ENCODE measurements around the gene COMMD8.

GRCh38 chr4:47427935-47428334, 35.6 kb downstream of the COMMD8 start:
- no peak for TF ChIP-seq GATA2 (IDR thresholded peaks at IDR 0.05; ENCODE audit: low read depth, low read length)
- TF ChIP-seq GATA3 (IDR thresholded peaks at IDR 0.05; ENCODE audit: low read depth, low read length) = no peak
